Adrenal gland (tissue), 5 donors: Measurements from ENCODE around the gene UNC5A.

Experiments used
- CTCF ChIP-seq, 6 experiments: fragments of 450-650 bp in 4 of 6; fragments of 200-600 bp in 2 of 6; sonication (generic) in 1 of 6; IDR thresholded peaks; 1 replicate in 5 of 6; 2 replicates in 1 of 6; pipeline versions ENCODE4 v1.5.1 to v1.8.0; 2016 to 2021; ENCODE audit warnings: antibody characterized with exemption in 6 of 6, mild to moderate bottlenecking in 2 of 6, moderate library complexity in 1 of 6
- POLR2A ChIP-seq, 2 donors: fragments of 450-650 bp; IDR thresholded peaks; one replicate each; pipeline ENCODE4 v1.6.1; 2017; ENCODE audit warnings: antibody characterized with exemption in 2 of 2, mild to moderate bottlenecking in 2 of 2, moderate library complexity in 1 of 2
- donor health status: DM: no; HTN: no; CAD: no.

DNA sequence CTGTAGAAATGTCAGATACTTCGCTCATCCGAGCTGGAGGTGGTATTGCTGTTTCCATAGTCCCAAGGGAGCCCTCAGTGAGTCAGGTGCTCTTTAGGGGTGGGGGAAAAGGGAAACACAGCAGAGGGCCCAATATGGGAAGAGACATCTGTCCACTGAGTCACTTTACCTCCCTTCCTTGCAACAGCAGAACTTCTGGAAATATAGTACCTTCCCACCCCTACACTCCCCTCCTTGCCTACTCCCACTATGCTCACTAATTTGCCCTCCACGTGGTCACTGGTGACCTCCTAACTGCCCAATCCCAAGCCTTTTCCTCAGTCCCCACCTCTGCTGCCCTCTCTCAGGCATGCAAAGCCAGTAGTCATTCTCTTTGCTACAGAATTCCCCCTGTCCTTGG lies 86.9 kb downstream of the UNC5A start:
- TF ChIP-seq CTCF (IDR thresholded peaks at IDR 0.05), result no peak
- no peak for TF ChIP-seq POLR2A (IDR thresholded peaks at IDR 0.05)
